Smooth muscle cell of the brain vasculature (primary cell): ENCODE data around the gene HOXA9.
A peak's percentile ranks its signal among the peaks of the same experiment; 100 is the strongest.

Experiments
- DNase-seq: peaks from one replicate; pipeline ENCODE4 v3.0.0-alpha.2; 2012; ENCODE audit warnings: low read depth, low spot score

Gene HOXA9

DNA sequence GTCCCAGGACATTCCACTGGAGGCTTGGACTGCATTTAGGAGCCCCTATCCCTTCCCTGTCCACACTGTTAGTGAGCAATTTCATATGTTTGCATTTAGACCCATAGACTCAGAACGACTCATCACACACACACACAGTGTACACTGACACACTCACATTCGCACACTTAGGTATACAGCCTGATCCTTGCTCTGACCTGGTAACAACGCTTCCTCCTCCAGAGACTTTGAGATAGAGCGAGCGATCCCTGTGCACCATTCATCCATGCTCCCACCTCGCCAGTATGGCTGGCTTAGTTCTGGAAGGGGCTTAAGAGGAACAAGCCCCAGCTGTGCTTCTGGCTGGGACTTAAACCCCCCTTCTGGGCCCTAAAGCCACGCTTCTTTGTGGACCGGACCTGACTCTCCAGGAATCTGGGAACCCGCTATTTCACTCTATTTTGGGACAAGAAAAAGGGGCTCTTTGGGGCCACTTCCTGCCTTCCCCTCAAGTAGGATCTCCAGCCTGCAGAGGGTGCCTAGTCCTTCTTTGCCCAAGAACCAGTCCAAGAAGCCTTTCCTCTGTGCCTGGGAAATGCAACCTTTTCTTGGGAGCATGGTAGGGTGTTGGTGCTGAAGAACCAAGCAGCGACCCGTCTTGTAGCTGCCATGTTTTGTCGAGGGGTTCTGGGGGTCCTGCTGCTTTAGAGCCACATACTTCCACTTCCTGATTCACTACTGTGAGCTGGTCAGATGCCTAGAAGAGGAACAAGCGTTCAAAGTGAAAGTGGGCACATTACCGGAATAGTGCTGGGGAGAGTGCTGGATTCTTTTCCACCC, 35.6 kb upstream of the HOXA9 start:
- DNase-seq = no peak

DNA sequence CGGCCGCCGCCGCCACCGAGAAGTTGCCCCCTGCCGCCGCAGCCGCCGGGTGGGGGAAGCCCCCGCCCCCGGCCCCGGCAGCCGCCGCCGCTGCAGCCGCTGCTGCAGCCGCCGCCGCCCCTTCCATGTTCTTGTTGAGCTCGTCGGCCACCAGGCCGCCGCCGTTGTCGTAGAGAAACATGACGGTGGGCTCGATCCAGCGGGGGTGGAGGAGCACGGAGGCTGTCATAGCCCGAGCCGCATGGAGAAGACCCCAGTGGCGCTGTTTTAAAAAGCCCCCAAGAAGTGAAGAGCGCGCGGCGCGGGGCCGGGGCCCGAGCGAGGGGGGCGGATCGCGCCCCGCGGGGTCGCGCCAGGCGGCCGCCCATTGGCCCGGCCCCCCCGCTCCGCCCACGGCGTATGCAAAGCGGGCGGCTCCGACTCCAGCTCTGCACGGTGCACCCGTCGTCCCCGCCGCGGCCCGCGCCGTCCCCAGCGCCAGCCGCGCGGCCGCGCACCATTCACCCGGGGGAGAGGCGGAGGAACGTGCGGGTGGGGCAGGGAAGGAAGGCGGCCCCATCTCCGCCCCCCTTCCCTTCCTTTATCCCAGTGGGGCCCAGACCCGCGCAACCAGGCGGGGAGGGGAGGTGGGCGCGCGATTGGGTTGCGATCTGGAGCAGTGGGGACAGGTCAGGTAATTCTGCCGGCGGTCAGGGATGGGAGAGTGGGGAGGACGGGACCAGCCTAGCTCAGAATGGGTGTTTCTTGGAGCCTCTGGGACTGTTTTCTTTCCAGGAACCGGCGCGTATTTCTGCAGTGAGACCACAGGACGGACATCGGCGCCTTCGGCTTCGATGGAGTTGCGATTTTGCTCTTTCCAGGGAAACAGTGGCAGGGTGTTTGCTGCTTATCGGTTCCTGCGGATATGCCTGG, 34.8 kb upstream of the HOXA9 start, which contains the start of gene HOXA13:
HOXA13 (minus strand) TSS at position 243 of the 912 bp plus-strand sequence; CDS start at position 229, 14 bp downstream.
- DNase-seq = no peak

GRCh38 chr7:27198871-27199801, 33.8 kb upstream of the HOXA9 start:
- no peak for DNase-seq

- DNase-seq = no peak
Measured at GRCh38 chr7:27198138-27198841, 33.0 kb upstream of the HOXA9 start.

DNA sequence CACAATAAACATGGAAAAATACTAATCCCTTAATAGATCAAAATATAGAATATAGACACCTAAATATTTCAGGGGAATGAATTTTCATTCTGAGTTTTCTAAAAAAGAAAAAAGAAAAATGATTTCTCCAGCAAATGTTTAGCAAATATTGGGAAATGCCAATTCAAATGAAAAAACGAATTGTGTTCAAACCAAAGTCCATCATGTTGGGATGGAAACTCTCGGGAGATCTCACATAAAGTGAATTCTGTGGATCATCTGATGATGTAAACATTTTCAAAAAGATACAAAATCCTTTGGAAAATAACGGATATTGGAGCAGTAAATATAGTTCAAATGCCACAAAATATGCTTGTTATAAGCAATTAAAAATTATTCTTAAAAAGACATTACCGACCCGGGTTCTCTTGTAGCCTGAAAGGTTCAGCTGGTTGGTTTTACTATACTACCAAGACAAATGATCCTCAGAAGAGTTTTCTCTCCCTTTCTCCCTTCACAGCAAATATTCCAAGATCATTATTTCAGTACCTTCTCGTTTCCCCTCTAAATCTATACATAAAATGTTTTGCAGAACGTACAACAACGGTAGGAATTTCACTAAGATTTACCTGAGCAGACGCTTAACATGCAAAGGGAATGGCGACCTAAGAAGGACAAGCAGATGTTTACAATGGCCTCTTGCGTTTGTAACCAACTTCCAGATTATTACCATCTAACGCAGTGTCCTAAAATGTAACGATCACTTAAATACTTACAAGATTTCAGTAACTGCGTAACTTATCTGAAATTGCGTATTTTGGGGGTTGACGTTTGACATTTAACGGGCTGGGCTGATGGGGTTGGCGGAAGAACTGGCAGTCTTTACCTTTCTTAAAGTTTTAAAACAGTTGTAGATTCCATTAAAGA, 32.1 kb upstream of the HOXA9 start:
- no peak for DNase-seq

DNA sequence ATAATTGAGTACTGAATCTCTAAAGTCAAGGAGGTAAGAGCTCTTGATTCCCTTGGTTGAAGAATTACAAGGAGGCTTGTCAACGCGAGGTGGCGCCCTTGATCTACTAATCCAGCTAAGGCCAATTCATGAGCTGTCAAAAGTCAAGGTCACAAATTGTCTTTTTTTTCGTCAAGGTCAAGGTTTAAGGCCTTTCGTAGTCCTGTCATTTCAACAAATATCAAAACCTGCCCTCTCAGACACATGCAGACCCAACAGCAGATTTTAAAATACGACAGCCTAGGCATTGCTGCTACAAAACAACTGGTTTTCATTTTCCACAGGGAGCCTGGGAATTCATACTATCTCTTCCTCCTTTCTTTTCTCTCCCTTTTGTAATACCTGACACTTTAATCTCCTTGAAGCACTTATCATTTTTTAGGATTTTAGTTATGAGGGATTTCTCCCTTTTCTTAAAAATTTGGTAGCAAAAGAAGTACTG, 31.0 kb upstream of the HOXA9 start:
- DNase-seq = peak; percentile 51

GRCh38 chr7:27194686-27195379, 29.5 kb upstream of the HOXA9 start:
- no peak for DNase-seq

DNA sequence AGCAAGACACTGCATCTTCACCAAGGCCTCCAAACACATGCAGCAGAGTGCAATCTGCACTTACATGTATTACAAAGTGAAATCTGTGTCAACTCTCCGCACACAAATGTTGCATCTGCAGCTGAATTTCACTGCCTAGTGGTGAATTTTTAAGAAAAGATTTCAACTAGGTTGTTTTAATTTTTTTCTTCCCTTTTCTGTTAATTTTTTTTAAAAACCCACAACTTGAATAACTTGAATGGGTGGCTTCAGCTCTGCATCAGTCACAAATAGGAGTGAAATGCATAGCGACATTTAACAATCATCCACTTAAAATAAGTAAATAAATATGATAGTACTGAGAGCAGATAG, 28.6 kb upstream of the HOXA9 start:
- no peak for DNase-seq

DNA sequence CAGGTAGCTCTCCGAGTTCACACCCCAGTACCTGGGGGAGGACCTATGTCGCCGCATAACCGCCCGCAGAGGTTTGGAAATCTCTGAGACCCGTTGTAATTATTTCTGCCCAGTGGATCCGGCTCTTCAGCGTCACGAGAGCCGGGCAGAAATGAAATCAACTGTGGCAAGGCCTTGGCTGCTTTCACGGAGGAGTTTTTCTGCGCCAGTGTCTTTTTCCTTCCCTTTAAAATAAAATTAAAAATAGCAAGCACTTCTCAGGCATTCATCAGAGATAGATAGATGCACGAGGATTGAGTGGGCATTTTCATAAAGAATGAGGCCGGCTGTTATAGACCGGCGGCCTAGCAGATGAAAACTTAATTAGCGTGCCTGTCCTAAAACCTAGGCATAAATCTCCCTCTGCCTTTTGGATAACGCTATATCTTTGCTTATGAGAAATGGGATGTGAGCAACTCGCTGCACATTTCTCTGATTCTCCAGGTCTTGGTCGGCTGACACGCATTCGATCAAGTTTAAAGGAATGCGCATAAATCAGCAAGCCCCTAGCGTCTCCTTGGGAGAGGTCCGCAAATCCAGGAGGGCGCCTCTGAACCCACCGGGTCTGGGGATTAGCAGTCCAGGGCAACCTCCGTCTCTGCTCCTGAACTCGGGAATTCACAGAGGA, 28.1 kb upstream of the HOXA9 start:
- no peak for DNase-seq

GRCh38 chr7:27192546-27193334, 27.4 kb upstream of the HOXA9 start:
- no peak for DNase-seq

DNA sequence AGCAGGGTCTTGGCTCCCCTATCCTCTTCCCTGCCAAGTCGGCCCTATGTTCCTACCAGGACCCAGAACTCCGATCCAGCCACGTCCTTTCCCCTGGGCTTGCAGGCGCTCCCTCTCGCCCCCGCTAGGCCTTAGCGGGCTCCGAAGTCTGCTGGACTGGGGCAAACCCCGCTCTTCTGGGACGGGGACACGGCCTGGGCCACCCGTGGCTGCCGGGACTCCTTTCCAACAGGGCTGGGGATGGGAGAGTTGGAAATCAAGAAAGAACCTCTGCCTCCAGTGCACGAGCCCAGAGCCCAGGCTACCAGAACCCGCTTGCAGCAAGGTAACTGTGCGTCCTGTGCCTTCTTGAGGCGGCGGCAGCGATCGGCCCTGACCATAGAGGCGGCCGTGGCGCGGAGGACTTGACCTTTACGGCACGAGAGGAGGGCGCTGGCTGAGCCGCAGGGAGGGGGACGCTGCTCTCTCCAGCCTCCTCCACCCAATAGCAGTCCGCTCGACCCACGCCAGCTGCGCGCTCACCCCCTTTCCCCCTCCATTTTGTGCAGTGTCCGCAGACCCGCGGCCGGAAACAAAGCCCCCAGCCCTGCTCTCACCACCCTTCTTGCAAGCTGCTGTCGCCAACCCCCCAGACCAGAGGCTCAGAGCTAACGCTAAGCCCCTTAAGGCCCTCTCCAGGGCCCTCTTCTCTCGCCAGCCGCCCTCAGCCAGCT, 26.7 kb upstream of the HOXA9 start:
- DNase-seq = no peak

DNA sequence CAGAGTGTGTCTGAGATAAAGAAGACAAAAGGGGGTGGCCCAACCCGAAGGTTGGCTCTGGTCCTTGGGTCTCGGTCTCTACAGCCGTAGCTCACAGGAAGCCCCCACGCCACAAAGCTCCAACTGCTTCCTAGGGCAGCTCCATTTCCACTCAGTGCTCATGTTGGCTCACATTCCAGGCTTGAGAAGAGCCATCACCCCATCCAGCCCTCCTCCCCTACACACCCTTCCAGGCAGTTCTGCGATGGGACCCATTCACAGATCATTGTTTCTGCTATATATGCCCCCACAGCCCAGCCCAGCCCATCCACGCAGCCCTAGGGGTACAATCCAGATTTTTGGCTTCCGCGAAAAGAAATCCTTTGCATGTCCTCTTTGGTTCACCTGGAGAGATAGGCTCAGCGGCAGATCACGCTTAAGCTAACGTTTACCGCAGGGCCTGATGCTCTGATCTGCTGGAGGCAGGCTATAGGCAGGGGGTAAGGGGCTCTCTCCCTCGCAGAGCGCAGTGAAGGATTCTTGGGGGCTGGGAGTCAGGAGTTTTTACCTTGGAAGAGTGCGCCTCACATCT, 25.9 kb upstream of the HOXA9 start:
- DNase-seq = no peak

- DNase-seq = no peak
Measured at GRCh38 chr7:27189997-27190748, 24.8 kb upstream of the HOXA9 start.

DNA sequence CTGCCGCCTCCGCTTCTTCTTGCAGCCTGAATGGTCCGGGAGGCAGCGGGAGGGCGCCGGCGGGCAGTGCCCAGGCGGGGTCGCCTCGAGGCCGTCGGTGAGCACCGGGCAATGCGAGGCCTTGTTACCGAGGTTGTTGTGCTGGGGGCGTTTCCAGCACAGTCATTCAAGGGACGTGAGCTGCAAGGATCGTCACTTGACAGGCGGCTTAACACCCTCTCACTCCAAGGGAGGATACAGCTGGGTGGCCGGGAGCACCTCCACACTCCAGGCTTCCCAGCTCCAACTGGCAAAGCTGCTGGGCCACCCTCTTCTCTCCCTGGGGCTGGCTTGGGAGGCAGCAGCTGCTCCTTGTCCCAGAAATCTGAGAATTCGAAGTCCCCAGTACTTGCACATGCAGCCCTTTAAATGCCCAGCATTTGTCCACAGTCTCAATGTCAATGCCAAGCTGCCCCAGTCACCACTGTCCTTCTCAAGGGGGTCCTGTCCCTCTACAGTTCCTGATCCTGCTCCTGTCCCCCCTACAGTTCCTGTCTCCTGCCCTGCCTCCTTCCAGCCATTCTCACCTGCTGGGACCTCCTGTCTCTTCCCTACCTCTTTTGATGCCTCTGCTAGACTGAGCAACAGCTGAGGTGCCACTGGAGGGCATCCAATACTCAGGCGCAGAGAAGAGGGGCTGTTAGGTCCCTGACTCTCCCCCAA, 24.1 kb upstream of the HOXA9 start:
- DNase-seq = no peak
